ENCODE measurements around the gene CAMTA2. TPM values are rescaled to one million over a fixed set of nuclear protein-coding genes. Genes with fewer than 3 reads are reported as not detected.

The CAMTA2 gene
- total RNA-seq, 1 donor from 2014 or later: 90.2 TPM

DNA sequence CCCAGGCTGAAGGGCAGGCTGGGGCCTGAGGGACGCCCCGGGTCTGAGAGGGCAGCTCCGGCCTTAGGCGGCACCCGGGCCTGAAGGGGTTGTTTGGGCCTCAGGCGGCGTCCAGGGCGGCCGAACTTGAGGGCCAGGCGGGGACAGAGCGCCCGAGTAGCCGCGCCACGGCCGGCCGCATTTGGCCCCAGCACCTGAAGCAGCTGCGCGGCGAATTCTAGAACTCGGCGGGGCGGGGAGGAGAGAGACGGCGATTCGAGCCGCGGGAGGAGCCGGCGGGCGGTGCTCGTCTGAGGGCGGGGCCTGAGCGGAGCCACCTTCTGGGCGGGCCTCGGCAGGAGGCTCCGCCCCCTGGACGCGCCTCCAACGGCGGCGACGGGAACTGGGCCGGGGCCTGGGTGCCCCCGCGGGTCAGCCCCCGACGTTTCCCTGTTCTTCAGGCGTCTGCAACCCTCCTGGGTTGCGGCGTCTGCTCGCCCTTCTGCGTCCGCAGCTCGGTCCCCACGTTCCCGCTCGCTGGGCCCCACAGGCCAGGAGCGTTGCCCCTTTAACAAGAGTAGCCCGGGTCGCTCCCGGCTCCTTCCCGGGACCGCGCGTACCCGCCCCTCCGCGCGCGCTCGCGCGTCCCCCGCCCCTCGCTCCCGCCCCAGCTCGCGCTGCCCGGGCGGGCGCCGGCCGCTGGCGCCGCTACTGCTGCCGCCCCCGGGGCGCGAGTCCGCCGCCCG is 10.0 kb upstream of the CAMTA2 start, which contains the start of the genes INCA1 and KIF1C:
Gene INCA1, minus strand, starts transcription at position 221 of the 725 bp plus-strand sequence. CDS start 3,085 bp downstream, outside the sequence.
Gene KIF1C, plus strand, starts transcription at position 649 of the 725 bp plus-strand sequence. CDS start 2,297 bp downstream, outside the sequence.
- no peaks in the 10 kb centered on the region for H3K27me3 Mint-ChIP-seq (ENCODE audit: low read depth)
- H3K36me3 Mint-ChIP-seq (ENCODE audit: low read depth): peaks cover 12% of the 10 kb centered on the region
- H3K9me3 Mint-ChIP-seq (ENCODE audit: low read depth): no peaks in the 10 kb centered on the region
- peak within 1 kb of the TSS; percentile 92 for H3K4me3 Mint-ChIP-seq (ENCODE audit: unreplicated experiment)
- DNase-seq (ENCODE audit: low spot score): no peak
- TF ChIP-seq CTCF (IDR thresholded peaks at IDR 0.05): peak; percentile 43
- H3K27ac Mint-ChIP-seq (ENCODE audit: unreplicated experiment): peak within 1 kb of the TSS; percentile 54
- H3K4me1 Mint-ChIP-seq (ENCODE audit: low read depth): peaks cover 24% of the 10 kb centered on the region

GRCh38 chr17:4994081-4994595 is 6.7 kb upstream of the CAMTA2 start:
- Mint-ChIP-seq H3K27me3 (ENCODE audit: low read depth) (no peaks in the 10 kb centered on the region), H3K9me3 (ENCODE audit: low read depth) (no peaks in the 10 kb centered on the region), H3K4me3 (ENCODE audit: unreplicated experiment) (no peak overlapping the region), H3K4me1 (ENCODE audit: low read depth) (peaks cover 12% of the 10 kb centered on the region), H3K36me3 (ENCODE audit: low read depth) (no peaks in the 10 kb centered on the region), H3K27ac (ENCODE audit: unreplicated experiment) (no peak overlapping the region)
- no peak for TF ChIP-seq CTCF (IDR thresholded peaks at IDR 0.05)
- no peak for DNase-seq (ENCODE audit: low spot score)

GRCh38 chr17:4987767-4988567 is 492 bp upstream of the CAMTA2 start:
- Mint-ChIP-seq H3K36me3 (ENCODE audit: low read depth) (no peaks in the 10 kb centered on the region), H3K9me3 (ENCODE audit: low read depth) (no peaks in the 10 kb centered on the region), H3K27me3 (ENCODE audit: low read depth) (no peaks in the 10 kb centered on the region), H3K27ac (ENCODE audit: unreplicated experiment) (peak overlapping the region; percentile 86), H3K4me1 (ENCODE audit: low read depth) (peaks cover 34% of the 10 kb centered on the region), H3K4me3 (ENCODE audit: unreplicated experiment) (peak overlapping the region; percentile 88)
- no peak for TF ChIP-seq CTCF (IDR thresholded peaks at IDR 0.05)
- no peak for DNase-seq (ENCODE audit: low spot score)

DNA sequence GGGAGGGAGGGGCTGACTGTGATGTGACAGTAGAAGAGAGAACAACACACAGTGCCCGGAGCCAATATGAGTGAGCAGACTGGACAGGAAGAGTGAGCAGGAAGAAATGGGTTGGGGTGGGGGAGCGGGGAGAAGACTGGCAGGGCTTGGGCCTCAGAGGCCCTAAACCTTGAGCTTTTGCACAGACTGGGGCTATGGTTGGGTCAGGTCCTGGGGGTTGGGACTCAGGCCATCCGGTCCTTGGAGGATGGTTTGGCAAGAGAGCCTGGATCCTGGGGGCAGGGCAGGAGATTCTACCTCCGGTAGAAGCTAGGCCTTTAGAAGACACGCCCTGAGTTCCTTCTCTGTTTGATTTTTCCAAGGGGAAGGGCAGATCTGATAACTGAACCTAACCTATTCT is 1.1 kb downstream of the CAMTA2 start:
- TF ChIP-seq CTCF (IDR thresholded peaks at IDR 0.05): no peak
- Mint-ChIP-seq H3K36me3 (ENCODE audit: low read depth) (peaks cover 6% of the 10 kb centered on the region), H3K27me3 (ENCODE audit: low read depth) (no peaks in the 10 kb centered on the region), H3K4me3 (ENCODE audit: unreplicated experiment) (peak overlapping the region; percentile 88), H3K9me3 (ENCODE audit: low read depth) (no peaks in the 10 kb centered on the region), H3K4me1 (ENCODE audit: low read depth) (peaks cover 34% of the 10 kb centered on the region), H3K27ac (ENCODE audit: unreplicated experiment) (peak overlapping the region; percentile 78)
- DNase-seq (ENCODE audit: low spot score): no peak

- Mint-ChIP-seq H3K4me1 (ENCODE audit: low read depth) (peaks cover 19% of the 10 kb centered on the region), H3K27ac (ENCODE audit: unreplicated experiment) (no peak overlapping the region), H3K4me3 (ENCODE audit: unreplicated experiment) (no peak overlapping the region), H3K9me3 (ENCODE audit: low read depth) (no peaks in the 10 kb centered on the region), H3K27me3 (ENCODE audit: low read depth) (no peaks in the 10 kb centered on the region), H3K36me3 (ENCODE audit: low read depth) (peaks cover 20% of the 10 kb centered on the region)
- DNase-seq (ENCODE audit: low spot score): no peak
- TF ChIP-seq CTCF (IDR thresholded peaks at IDR 0.05): no peak
These were observed 5.2 kb downstream of the CAMTA2 start for GRCh38 chr17:4982305-4982704.

Data from chondrocyte (in vitro differentiated cells).